HepG2 (cell line): ENCODE data around the gene SFXN2. TPM values are rescaled to one million over a fixed set of nuclear protein-coding genes. Genes with fewer than 3 reads are reported as not detected.

Experiments used
- ATAC-seq: fragments of 200-7000 bp; cut with Tn5 transposase; 3 replicates; pipeline ENCODE4 v1.9.1; 2020; ENCODE audit warnings: mild to moderate bottlenecking, moderate library complexity
- BruUV-seq: library from RNA; stranded (reverse); fragments of 400-500 nt; replicated peaks from 2 replicates; lab custom pipeline; 2021; lab: Mats Ljungman, UMichigan
- CTCF ChIA-PET: fragments of 300-600 bp; formaldehyde crosslinking; extraction: SDS; loops from one replicate; lab custom pipeline; 2021; ENCODE audit warnings: low total read pairs, inconsistent platforms, low intra/inter-chr PET ratio; lab: Yijun Ruan, JAX
- POLR2A ChIA-PET: fragments of 350-600 bp; sonication (Branson Sonifier 250); formaldehyde crosslinking; loops from one replicate; lab custom pipeline; 2020; ENCODE audit warnings: antibody characterized with exemption, inconsistent platforms; lab: Yijun Ruan, JAX
- DNase-seq: peaks from one replicate; pipeline ENCODE4 v3.0.0-alpha.2; 2015; ENCODE audit warnings: low spot score
- FAIRE-seq: peaks from 3 replicates; lab custom pipeline; 2011; peaks lifted over from hg19 to GRCh38; lab: Jason Lieb, UNC
- H2AFZ ChIP-seq: one replicate; pipeline ENCODE4 v1.6.1; 2011; ENCODE audit warnings: low read length, inconsistent platforms
- H3K27ac ChIP-seq: fragments of 300-600 bp; 3 replicates; pipeline ENCODE4 v1.8.0; 2011; ENCODE audit warnings: mixed run types, mild to moderate bottlenecking, mixed read lengths, low read length, inconsistent platforms; ENCODE audit not compliant: insufficient read depth; ENCODE audit errors: extremely low read length
- H3K27me3 ChIP-seq, 2 experiments: fragments of 200-600 bp in 1 of 2; 2 replicates in 1 of 2; 3 replicates in 1 of 2; pipeline versions ENCODE4 v1.6.0 to v1.8.0; 2011; ENCODE audit warnings: low read length in 2 of 2, mild to moderate bottlenecking in 2 of 2, moderate library complexity in 2 of 2, inconsistent platforms in 1 of 2; ENCODE audit not compliant: insufficient read depth in 2 of 2, control insufficient read depth in 1 of 2
- H3K36me3 ChIP-seq, 2 experiments: fragments of 200-600 bp in 1 of 2; replicated peaks in 1 of 2; 2 replicates in 1 of 2; 3 replicates in 1 of 2; pipeline versions ENCODE4 v1.5.1 to v1.8.0; 2011; ENCODE audit warnings: low read length in 2 of 2, inconsistent platforms in 1 of 2; ENCODE audit not compliant: insufficient read depth in 2 of 2, control insufficient read depth in 1 of 2
- H3K4me1 ChIP-seq: 2 replicates; pipeline ENCODE4 v1.5.1; 2012; ENCODE audit warnings: low read length, inconsistent platforms; ENCODE audit not compliant: insufficient read depth
- H3K4me2 ChIP-seq: 2 replicates; pipeline ENCODE4 v1.6.0; 2011; ENCODE audit warnings: low read depth, low read length, inconsistent platforms
- H3K4me3 ChIP-seq, 3 experiments: fragments of 200-600 bp in 1 of 3; sonication (generic), shearing (Covaris generic) in 1 of 3; replicated peaks in 1 of 3; 2 replicates each; pipeline ENCODE4 v1.5.1; 2011 to 2016; ENCODE audit warnings: low read length in 3 of 3, inconsistent platforms in 2 of 3, low read depth in 2 of 3, mild to moderate bottlenecking in 2 of 3, control low read depth in 1 of 3, mixed read lengths in 1 of 3; ENCODE audit not compliant: insufficient read depth in 1 of 3
- H3K79me2 ChIP-seq: one replicate; pipeline ENCODE4 v1.6.1; 2011; ENCODE audit warnings: low read length, inconsistent platforms; ENCODE audit not compliant: insufficient read depth
- H3K9ac ChIP-seq: 2 replicates; pipeline ENCODE4 v1.6.0; 2011; ENCODE audit warnings: mild to moderate bottlenecking, low read depth, low read length, inconsistent platforms; ENCODE audit not compliant: insufficient read depth
- H3K9me3 ChIP-seq: 2 replicates; pipeline ENCODE4 v1.5.1; 2012; ENCODE audit warnings: mild to moderate bottlenecking, low read length
- H4K20me1 ChIP-seq: 2 replicates; pipeline ENCODE4 v1.6.0; 2011; ENCODE audit warnings: inconsistent platforms, mild to moderate bottlenecking, low read length, moderate library complexity; ENCODE audit not compliant: insufficient read depth
- ARID2 ChIP-seq: sonication (generic); formaldehyde crosslinking; IDR thresholded peaks from 2 replicates; pipeline ENCODE4 v1.8.1; 2022; ENCODE audit warnings: mild to moderate bottlenecking, missing genetic modification reagents, borderline replicate concordance
- BHLHE40 ChIP-seq: IDR thresholded peaks from 2 replicates; pipeline ENCODE4 v1.6.1; 2011; ENCODE audit warnings: low read length, improper control_type of control experiment
- FOSL1 ChIP-seq: sonication (generic); formaldehyde crosslinking; IDR thresholded peaks from 2 replicates; pipeline ENCODE4 v1.9.0; 2021; ENCODE audit warnings: missing genetic modification reagents, borderline replicate concordance
- FOXK1 ChIP-seq: sonication (generic); formaldehyde crosslinking; IDR thresholded peaks from 2 replicates; pipeline ENCODE4 v1.4.0; 2020; ENCODE audit warnings: low read depth, missing genetic modification reagents, borderline replicate concordance
- HNRNPL ChIP-seq: fragments of 200-400 bp; formaldehyde crosslinking; IDR thresholded peaks from 2 replicates; pipeline ENCODE4 v1.6.1; 2017; ENCODE audit warnings: mild to moderate bottlenecking, low read depth, low read length
- MEIS1 ChIP-seq: sonication (generic); formaldehyde crosslinking; IDR thresholded peaks from 2 replicates; pipeline ENCODE4 v1.9.0; 2021; ENCODE audit warnings: mild to moderate bottlenecking, missing genetic modification reagents, moderate library complexity, borderline replicate concordance
- RAD21 ChIP-seq: fragments of 450-650 bp; formaldehyde crosslinking; IDR thresholded peaks from 2 replicates; pipeline ENCODE4 v1.5.0; 2020; ENCODE audit warnings: mild to moderate bottlenecking
- RBM22 ChIP-seq: fragments of 200-400 bp; formaldehyde crosslinking; optimal IDR thresholded peaks from 2 replicates; pipeline ENCODE3; 2017; ENCODE audit warnings: mild to moderate bottlenecking, low read length, moderate library complexity
- STAG1 ChIP-seq: sonication (generic); formaldehyde crosslinking; IDR thresholded peaks from 2 replicates; pipeline ENCODE4 v1.4.0; 2020; ENCODE audit warnings: missing genetic modification reagents
- TEAD3 ChIP-seq: optimal IDR thresholded peaks from 2 replicates; pipeline ENCODE3; 2016; ENCODE audit warnings: borderline replicate concordance
- XRCC5 ChIP-seq: fragments of 200-400 bp; formaldehyde crosslinking; optimal IDR thresholded peaks from 2 replicates; pipeline ENCODE3; 2017; ENCODE audit warnings: mild to moderate bottlenecking, low read length
- ZNF232 ChIP-seq: sonication (generic); formaldehyde crosslinking; IDR thresholded peaks from 2 replicates; pipeline ENCODE4 v1.4.0; 2020; ENCODE audit warnings: missing genetic modification reagents, borderline replicate concordance
- ZNF414 ChIP-seq: sonication (generic); formaldehyde crosslinking; IDR thresholded peaks from 2 replicates; pipeline ENCODE4 v1.5.0; 2020; ENCODE audit warnings: missing genetic modification reagents
- ZNF501 ChIP-seq: sonication (generic); formaldehyde crosslinking; IDR thresholded peaks from 2 replicates; pipeline ENCODE4 v1.5.1; 2020; ENCODE audit warnings: mild to moderate bottlenecking, moderate library complexity, missing genetic modification reagents
- ZNF598 ChIP-seq: sonication (generic); formaldehyde crosslinking; IDR thresholded peaks from 2 replicates; pipeline ENCODE4 v1.5.1; 2020; ENCODE audit warnings: mild to moderate bottlenecking, missing genetic modification reagents, borderline replicate concordance
- ZNF619 ChIP-seq: sonication (generic); formaldehyde crosslinking; IDR thresholded peaks from 2 replicates; pipeline ENCODE4 v1.4.0; 2020; ENCODE audit warnings: mild to moderate bottlenecking, missing genetic modification reagents
- ZNF704 ChIP-seq: sonication (generic); formaldehyde crosslinking; IDR thresholded peaks from 2 replicates; pipeline ENCODE4 v1.8.1; 2023; ENCODE audit warnings: mild to moderate bottlenecking, inconsistent platforms, moderate library complexity, missing genetic modification reagents, borderline replicate concordance
- ZNF761 ChIP-seq: sonication (generic); formaldehyde crosslinking; conservative IDR thresholded peaks from 2 replicates; pipeline ENCODE4 v1.4.0; 2020; ENCODE audit warnings: mild to moderate bottlenecking, missing genetic modification reagents
- ZNF800 ChIP-seq: sonication (generic); formaldehyde crosslinking; IDR thresholded peaks from 2 replicates; pipeline ENCODE4 v1.4.0; 2020; ENCODE audit warnings: missing genetic modification reagents
- WGBS: methylation state at CpG from one replicate; pipeline ENCODE4 v1.1.6; 2017; ENCODE audit warnings: low lambda C conversion rate; 5-methylcytosine and 5-hydroxymethylcytosine counted together
- in situ Hi-C: cut with HindIII; loops from 2 replicates; pipeline ENCODE4 v1.10.0; 2017; ENCODE audit warnings: low pct_unique_long_range_greater_than_20kb; ENCODE audit not compliant: extremely low pct_ligation_motif_present
- intact Hi-C: fragments of 100-400 bp; cut with micrococcal nuclease; formaldehyde crosslinking; loops from one replicate; pipeline ENCODE4 v1.10.0; 2022; ENCODE audit not compliant: unreplicated experiment
- polyA plus RNA-seq, 8 experiments: library from polyadenylated mRNA; depleted of rRNA in 3 of 8; stranded (reverse) in 7 of 8; unstranded in 1 of 8; fragments of >200 nt; fragmentation: Illumina TruSeq in 4 of 8; extraction: Trizol in 4 of 8; gene quantifications; 2 replicates each; pipeline versions ENCODE4 v1.2.1 to v1.2.3, GENCODE V29; 2011 to 2016; ENCODE audit warnings: low read depth in 4 of 8, missing spikeins in 1 of 8, mixed read lengths in 1 of 8; ENCODE audit not compliant: insufficient read depth in 1 of 8
- total RNA-seq, 5 experiments: library from RNA; depleted of rRNA; stranded (reverse); fragments of >200 nt; fragmentation: Illumina TruSeq; extraction: Trizol; gene quantifications; 2 replicates each; pipeline ENCODE4 v1.2.3, GENCODE V29; 2016; ENCODE audit warnings: low read depth in 1 of 5

The SFXN2 gene
- total and polyA plus RNA-seq, 2 of the 13 experiments (the other 11 are each of a cell fraction or from before 2014, with no cell fraction given) = 12.8 to 21.1 TPM

GRCh38 chr10:102669206-102670064, 45.0 kb upstream of the SFXN2 start:
- Histone ChIP-seq H3K27ac (no peak overlapping the region), H3K4me1 (peaks cover 100% of the 10 kb centered on the region), H3K27me3 (no peaks in the 10 kb centered on the region), H3K9ac (peak overlapping the region; percentile 51), H3K4me2 (peak overlapping the region; percentile 88), H3K9me3 (no peaks in the 10 kb centered on the region), H3K36me3 (no peaks in the 10 kb centered on the region), H3K4me3 (peak overlapping the region; percentile 35 to 62 (median 36); a peak in 4 of 6 replicates), H3K79me2 (no peaks in the 10 kb centered on the region), H2AFZ (no peak overlapping the region), H4K20me1 (no peaks in the 10 kb centered on the region)
- BruUV-seq = no TSS peak
- DNase-seq (peak; percentile 64), ATAC-seq (peak; percentile 71), FAIRE-seq (no peak)
- in situ Hi-C loops (no loop called here), intact Hi-C loops (no loop called here)
- POLR2A ChIA-PET = interaction anchor here (0.8 to 2.3 kb wide), 8 partner anchors 8 to 166 kb away, joined by 3 to 17 read pairs (median 4); partner anchors contain the start of genes ACTR1A, SUFU and TRIM8
- CTCF ChIA-PET = no interaction called here
- WGBS = 0% methylated on average over 3 of the region's 7 CpGs
- peak; percentile 42; the same call in 1 of the 2 replicates for TF ChIP-seq RAD21
- TF ChIP-seq ZNF704 (CRISPR knock-in tag) = 0 out of 2 replicates have a peak, but pooled peaks have one; percentile 63
- peak; percentile 63; the same call in 1 of the 2 replicates for TF ChIP-seq ARID2
- TF ChIP-seq FOSL1 (CRISPR knock-in tag) = no peak
- TF ChIP-seq XRCC5 = peak; percentile 23
- no peak for TF ChIP-seq ZNF761
- TF ChIP-seq ZNF501 (CRISPR knock-in tag) = no peak
- TF ChIP-seq ZNF619 (CRISPR knock-in tag) = no peak
- TF ChIP-seq RBM22 = no peak
- TF ChIP-seq ZNF414 (CRISPR knock-in tag) = no peak
- peak; percentile 96 for TF ChIP-seq TEAD3
- 0 out of 2 replicates have a peak, but pooled peaks have one; percentile 48 for TF ChIP-seq HNRNPL
- peak; percentile 39 for TF ChIP-seq STAG1 (CRISPR knock-in tag)
- 0 out of 2 replicates have a peak, but pooled peaks have one; percentile 38 for TF ChIP-seq MEIS1 (CRISPR knock-in tag)
- 0 out of 2 replicates have a peak, but pooled peaks have one; percentile 62 for TF ChIP-seq ZNF800 (CRISPR knock-in tag)
- TF ChIP-seq ZNF232 = 0 out of 2 replicates have a peak, but pooled peaks have one; percentile 30
- peak; percentile 30; the same call in 1 of the 2 replicates for TF ChIP-seq ZNF598
- TF ChIP-seq FOXK1 (CRISPR knock-in tag) = 0 out of 2 replicates have a peak, but pooled peaks have one; percentile 19
- no peak for TF ChIP-seq BHLHE40
